Measurements from ENCODE around the gene EFNB2.

The EFNB2 gene

GRCh38 chr13:106505295-106505694, 30.2 kb downstream of the EFNB2 start:
- Histone ChIP-seq H3K9ac (ENCODE audit: low read length) (no peak overlapping the region), H3K36me3 (ENCODE audit: control insufficient read depth, low read depth, low read length) (no peaks in the 10 kb centered on the region), H3K4me3 (ENCODE audit: low read length) (no peak overlapping the region), H3K27me3 (ENCODE audit: control insufficient read depth, insufficient read depth, low read length) (no peaks in the 10 kb centered on the region), H3K9me3 (ENCODE audit: control insufficient read depth, low read depth, low read length) (no peaks in the 10 kb centered on the region), H3K27ac (ENCODE audit: low read length) (no peak overlapping the region), H3K4me1 (ENCODE audit: control insufficient read depth, low read depth, low read length) (peaks cover 15% of the 10 kb centered on the region)

GRCh38 chr13:106503730-106504453, 31.6 kb downstream of the EFNB2 start:
- Histone ChIP-seq H3K9me3 (ENCODE audit: control insufficient read depth, low read depth, low read length) (no peaks in the 10 kb centered on the region), H3K36me3 (ENCODE audit: control insufficient read depth, low read depth, low read length) (no peaks in the 10 kb centered on the region)

GRCh38 chr13:106503272-106503671, 32.2 kb downstream of the EFNB2 start:
- no peaks in the 10 kb centered on the region for H3K27me3 ChIP-seq (ENCODE audit: control insufficient read depth, insufficient read depth, low read length)
- no peak overlapping the region for H3K4me3 ChIP-seq (ENCODE audit: low read length)
- no peaks in the 10 kb centered on the region for H3K36me3 ChIP-seq (ENCODE audit: control insufficient read depth, low read depth, low read length)
- peaks cover 19% of the 10 kb centered on the region for H3K4me1 ChIP-seq (ENCODE audit: control insufficient read depth, low read depth, low read length)
- no peak overlapping the region for H3K9ac ChIP-seq (ENCODE audit: low read length)
- no peak overlapping the region for H3K27ac ChIP-seq (ENCODE audit: low read length)
- no peaks in the 10 kb centered on the region for H3K9me3 ChIP-seq (ENCODE audit: control insufficient read depth, low read depth, low read length)

More at GRCh38 chr13:106503730-106504453, 31.6 kb downstream of the EFNB2 start:
- no peak overlapping the region for H3K9ac ChIP-seq (ENCODE audit: low read length)
- H3K4me1 ChIP-seq (ENCODE audit: control insufficient read depth, low read depth, low read length): peaks cover 19% of the 10 kb centered on the region
- H3K27me3 ChIP-seq (ENCODE audit: control insufficient read depth, insufficient read depth, low read length): no peaks in the 10 kb centered on the region
- no peak overlapping the region for H3K4me3 ChIP-seq (ENCODE audit: low read length)
- no peak overlapping the region for H3K27ac ChIP-seq (ENCODE audit: low read length)

- H3K27ac ChIP-seq (ENCODE audit: low read length): no peak overlapping the region
- peaks cover 30% of the 10 kb centered on the region for H3K4me1 ChIP-seq (ENCODE audit: control insufficient read depth, low read depth, low read length)
- no peak overlapping the region for H3K4me3 ChIP-seq (ENCODE audit: low read length)
- no peaks in the 10 kb centered on the region for H3K9me3 ChIP-seq (ENCODE audit: control insufficient read depth, low read depth, low read length)
- H3K27me3 ChIP-seq (ENCODE audit: control insufficient read depth, insufficient read depth, low read length): no peaks in the 10 kb centered on the region
- H3K36me3 ChIP-seq (ENCODE audit: control insufficient read depth, low read depth, low read length): no peaks in the 10 kb centered on the region
- H3K9ac ChIP-seq (ENCODE audit: low read length): no peak overlapping the region
Observed at GRCh38 chr13:106500445-106500844, 35.0 kb downstream of the EFNB2 start.

- Histone ChIP-seq H3K4me3 (ENCODE audit: low read length) (no peak overlapping the region), H3K36me3 (ENCODE audit: control insufficient read depth, low read depth, low read length) (peaks cover under 1% of the 10 kb centered on the region), H3K9me3 (ENCODE audit: control insufficient read depth, low read depth, low read length) (no peaks in the 10 kb centered on the region), H3K9ac (ENCODE audit: low read length) (no peak overlapping the region), H3K27me3 (ENCODE audit: control insufficient read depth, insufficient read depth, low read length) (no peaks in the 10 kb centered on the region), H3K27ac (ENCODE audit: low read length) (no peak overlapping the region), H3K4me1 (ENCODE audit: control insufficient read depth, low read depth, low read length) (peaks cover 30% of the 10 kb centered on the region)
Observed at GRCh38 chr13:106499896-106500295, 35.6 kb downstream of the EFNB2 start.

- Histone ChIP-seq H3K9ac (ENCODE audit: low read length) (no peak overlapping the region), H3K36me3 (ENCODE audit: control insufficient read depth, low read depth, low read length) (peaks cover 8% of the 10 kb centered on the region), H3K4me3 (ENCODE audit: low read length) (no peak overlapping the region), H3K27ac (ENCODE audit: low read length) (no peak overlapping the region), H3K4me1 (ENCODE audit: control insufficient read depth, low read depth, low read length) (peaks cover 30% of the 10 kb centered on the region), H3K9me3 (ENCODE audit: control insufficient read depth, low read depth, low read length) (no peaks in the 10 kb centered on the region), H3K27me3 (ENCODE audit: control insufficient read depth, insufficient read depth, low read length) (no peaks in the 10 kb centered on the region)
Observed at GRCh38 chr13:106499113-106499512, 36.3 kb downstream of the EFNB2 start.

GRCh38 chr13:106498571-106498970, 36.9 kb downstream of the EFNB2 start:
- Histone ChIP-seq H3K27ac (ENCODE audit: low read length) (no peak overlapping the region), H3K9me3 (ENCODE audit: control insufficient read depth, low read depth, low read length) (no peaks in the 10 kb centered on the region), H3K27me3 (ENCODE audit: control insufficient read depth, insufficient read depth, low read length) (no peaks in the 10 kb centered on the region), H3K36me3 (ENCODE audit: control insufficient read depth, low read depth, low read length) (peaks cover 14% of the 10 kb centered on the region), H3K9ac (ENCODE audit: low read length) (peak overlapping the region; percentile 3), H3K4me3 (ENCODE audit: low read length) (no peak overlapping the region), H3K4me1 (ENCODE audit: control insufficient read depth, low read depth, low read length) (peaks cover 30% of the 10 kb centered on the region)

- peaks cover 30% of the 10 kb centered on the region for H3K4me1 ChIP-seq (ENCODE audit: control insufficient read depth, low read depth, low read length)
- peaks cover 15% of the 10 kb centered on the region for H3K36me3 ChIP-seq (ENCODE audit: control insufficient read depth, low read depth, low read length)
- H3K27me3 ChIP-seq (ENCODE audit: control insufficient read depth, insufficient read depth, low read length): no peaks in the 10 kb centered on the region
- no peak overlapping the region for H3K27ac ChIP-seq (ENCODE audit: low read length)
- H3K9me3 ChIP-seq (ENCODE audit: control insufficient read depth, low read depth, low read length): no peaks in the 10 kb centered on the region
- no peak overlapping the region for H3K4me3 ChIP-seq (ENCODE audit: low read length)
- H3K9ac ChIP-seq (ENCODE audit: low read length): peak overlapping the region; percentile 3
Observed at GRCh38 chr13:106498158-106498557, 37.3 kb downstream of the EFNB2 start.

GRCh38 chr13:106497079-106497478, 38.4 kb downstream of the EFNB2 start:
- peaks cover 30% of the 10 kb centered on the region for H3K4me1 ChIP-seq (ENCODE audit: control insufficient read depth, low read depth, low read length)
- no peaks in the 10 kb centered on the region for H3K27me3 ChIP-seq (ENCODE audit: control insufficient read depth, insufficient read depth, low read length)

GRCh38 chr13:106496072-106496997, 39.1 kb downstream of the EFNB2 start:
- H3K27me3 ChIP-seq (ENCODE audit: control insufficient read depth, insufficient read depth, low read length): no peaks in the 10 kb centered on the region
- no peak overlapping the region for H3K4me3 ChIP-seq (ENCODE audit: low read length)
- no peak overlapping the region for H3K9ac ChIP-seq (ENCODE audit: low read length)
- H3K27ac ChIP-seq (ENCODE audit: low read length): no peak overlapping the region
- H3K9me3 ChIP-seq (ENCODE audit: control insufficient read depth, low read depth, low read length): no peaks in the 10 kb centered on the region
- H3K36me3 ChIP-seq (ENCODE audit: control insufficient read depth, low read depth, low read length): peaks cover 30% of the 10 kb centered on the region
- H3K4me1 ChIP-seq (ENCODE audit: control insufficient read depth, low read depth, low read length): peaks cover 30% of the 10 kb centered on the region

More at GRCh38 chr13:106497079-106497478, 38.4 kb downstream of the EFNB2 start:
- no peaks in the 10 kb centered on the region for H3K9me3 ChIP-seq (ENCODE audit: control insufficient read depth, low read depth, low read length)
- H3K9ac ChIP-seq (ENCODE audit: low read length): no peak overlapping the region
- no peak overlapping the region for H3K27ac ChIP-seq (ENCODE audit: low read length)
- H3K4me3 ChIP-seq (ENCODE audit: low read length): no peak overlapping the region
- peaks cover 25% of the 10 kb centered on the region for H3K36me3 ChIP-seq (ENCODE audit: control insufficient read depth, low read depth, low read length)

GRCh38 chr13:106494936-106495335, 40.5 kb downstream of the EFNB2 start:
- Histone ChIP-seq H3K27ac (ENCODE audit: low read length) (no peak overlapping the region), H3K9me3 (ENCODE audit: control insufficient read depth, low read depth, low read length) (no peaks in the 10 kb centered on the region), H3K27me3 (ENCODE audit: control insufficient read depth, insufficient read depth, low read length) (no peaks in the 10 kb centered on the region), H3K36me3 (ENCODE audit: control insufficient read depth, low read depth, low read length) (peaks cover 30% of the 10 kb centered on the region), H3K9ac (ENCODE audit: low read length) (no peak overlapping the region), H3K4me1 (ENCODE audit: control insufficient read depth, low read depth, low read length) (peaks cover 30% of the 10 kb centered on the region), H3K4me3 (ENCODE audit: low read length) (no peak overlapping the region)

Data from iPS-18a (cell line).